MCF 10A (cell line): Measurements from ENCODE around the gene DPP8. TPM values are rescaled to one million over a fixed set of nuclear protein-coding genes. Genes with fewer than 3 reads are reported as not detected.
"Not testable (repeated sequence)": the region's sequence is repeated elsewhere in the genome, so short reads cannot be mapped to it uniquely, and the experiment has no call there.

ENCODE experiments used
- BruUV-seq: library from RNA; stranded (reverse); fragments of 400-500 nt; replicated peaks from 2 replicates; lab custom pipeline; 2021; lab: Mats Ljungman, UMichigan
- CTCF ChIA-PET: fragments of 300-600 bp; sonication (Branson Sonifier 250); formaldehyde crosslinking; extraction: SDS; loops from one replicate; lab custom pipeline; 2021; ENCODE audit warnings: antibody characterized with exemption, inconsistent platforms; lab: Yijun Ruan, JAX
- POLR2A ChIA-PET: fragments of 300-600, 350-650 bp; sonication (Branson Sonifier 250); formaldehyde crosslinking; extraction: SDS; loops from one replicate; lab custom pipeline; 2020; ENCODE audit warnings: antibody characterized with exemption, inconsistent platforms; lab: Yijun Ruan, JAX
- DNase-seq: peaks from one replicate; pipeline ENCODE4 v3.0.0-alpha.2; 2018; ENCODE audit not compliant: unreplicated experiment
- H3K27ac Mint-ChIP-seq: one replicate; pipeline ENCODE4 v1.8.0; 2022; ENCODE audit warnings: mild to moderate bottlenecking, low read depth, mixed read lengths; ENCODE audit not compliant: unreplicated experiment
- H3K27me3 Mint-ChIP-seq: one replicate; pipeline ENCODE4 v1.8.0; 2022; ENCODE audit warnings: mixed read lengths; ENCODE audit not compliant: insufficient read depth, unreplicated experiment
- H3K36me3 Mint-ChIP-seq: one replicate; pipeline ENCODE4 v1.8.0; 2022; ENCODE audit warnings: mild to moderate bottlenecking, moderate library complexity, mixed read lengths; ENCODE audit not compliant: insufficient read depth, unreplicated experiment
- H3K4me1 Mint-ChIP-seq: one replicate; pipeline ENCODE4 v1.8.0; 2022; ENCODE audit warnings: mixed read lengths; ENCODE audit not compliant: insufficient read depth, unreplicated experiment
- H3K4me3 Mint-ChIP-seq: one replicate; pipeline ENCODE4 v1.8.0; 2022; ENCODE audit warnings: mild to moderate bottlenecking, moderate library complexity, mixed read lengths; ENCODE audit not compliant: unreplicated experiment
- H3K9me3 Mint-ChIP-seq: one replicate; pipeline ENCODE4 v1.8.0; 2022; ENCODE audit warnings: mixed read lengths; ENCODE audit not compliant: unreplicated experiment
- CTCF ChIP-seq: fragments of 200-600 bp; IDR thresholded peaks from one replicate; pipeline ENCODE4 v1.8.0; 2022; ENCODE audit warnings: antibody characterized with exemption, mild to moderate bottlenecking; ENCODE audit not compliant: unreplicated experiment
- intact Hi-C: fragments of 100-400 bp; cut with micrococcal nuclease; formaldehyde crosslinking; loops from 2 replicates; pipeline ENCODE4 v1.14.1; 2022
- total RNA-seq: library from RNA; stranded (reverse); gene quantifications from 2 replicates; pipeline ENCODE4 v1.2.3, GENCODE V29; 2022

DPP8 gene
- total RNA-seq, 1 experiment from 2014 or later = 24.5 TPM

DNA sequence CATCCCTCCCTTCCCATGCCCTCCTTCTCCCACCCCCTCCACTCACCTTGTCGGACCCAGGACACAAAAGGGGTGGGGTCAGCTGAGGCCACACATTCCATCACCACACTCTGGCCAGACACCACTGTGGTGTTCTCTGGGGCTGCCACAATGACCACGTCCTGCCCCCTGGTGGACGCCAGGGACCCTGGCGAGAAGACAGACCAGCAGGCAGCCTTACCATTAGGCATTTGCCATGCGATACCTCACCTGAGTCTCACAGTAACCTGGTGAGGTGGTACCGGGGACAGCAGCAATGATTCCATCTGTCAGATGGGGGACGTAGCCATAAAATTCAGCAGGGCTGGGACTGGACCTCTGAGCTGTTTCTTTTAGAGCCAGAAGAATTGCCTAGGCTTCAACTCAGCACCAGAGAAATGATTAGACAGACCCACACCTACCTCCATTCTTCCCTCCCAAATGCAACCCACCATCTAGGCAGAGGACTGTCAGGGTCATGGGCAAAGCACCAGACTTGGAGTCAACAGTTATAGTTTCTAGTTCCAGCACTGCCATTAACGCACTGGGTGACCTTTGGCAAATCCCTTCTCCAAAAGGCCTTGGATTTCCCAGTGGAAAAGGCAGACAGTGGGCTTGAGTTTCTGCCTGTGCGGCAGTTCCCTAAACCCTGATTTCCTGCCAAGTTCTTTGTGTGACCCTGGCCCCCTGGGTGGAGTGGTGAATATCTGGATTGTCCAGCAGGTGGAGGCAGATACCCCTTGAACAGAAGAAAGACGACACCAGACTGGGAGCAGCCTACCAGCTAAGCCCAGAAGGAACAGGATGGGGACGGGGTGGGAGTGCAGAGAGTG, 116.5 kb downstream of the DPP8 start:
- ChIA-PET CTCF (interaction anchor here (0.6 to 6.0 kb wide), 23 partner anchors 8 to 667 kb away, joined by 3 to 34 read pairs (median 4); no protein-coding TSS in a partner anchor), POLR2A (no interaction called here)
- peak; percentile 69 for DNase-seq
- BruUV-seq = no TSS peak
- peaks cover 34% of the 10 kb centered on the region for H3K27me3 Mint-ChIP-seq
- no peaks in the 10 kb centered on the region for H3K4me1 Mint-ChIP-seq
- no peak overlapping the region for H3K4me3 Mint-ChIP-seq
- peak; percentile 72 for TF ChIP-seq CTCF
- H3K36me3 Mint-ChIP-seq = peaks cover 5% of the 10 kb centered on the region
- intact Hi-C loops = loop anchor here (1.0 kb wide), 2 partner anchors 34 to 82 kb away; no protein-coding TSS in a partner anchor
- no peaks in the 10 kb centered on the region for H3K9me3 Mint-ChIP-seq
- no peak overlapping the region for H3K27ac Mint-ChIP-seq

DNA sequence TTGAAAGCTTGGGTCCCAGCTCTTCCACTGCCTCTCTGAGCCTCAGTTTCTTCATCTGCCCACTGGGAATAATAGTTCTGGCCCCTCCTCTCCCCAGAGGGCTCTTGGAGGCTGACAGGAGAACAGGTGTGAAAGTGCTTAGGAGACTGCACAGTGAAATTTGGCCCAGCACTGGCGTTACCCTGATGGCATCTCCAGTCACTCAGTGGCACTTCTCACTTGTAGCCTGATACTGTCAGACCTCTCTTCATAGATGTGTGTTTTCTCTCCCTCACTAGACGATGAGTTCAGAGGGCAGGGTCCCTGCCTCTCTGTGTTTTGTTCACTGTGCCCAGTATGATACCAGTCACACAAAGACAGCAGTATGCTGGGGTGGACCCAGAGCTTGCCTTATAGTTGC, 117.5 kb downstream of the DPP8 start:
- ChIA-PET POLR2A (interaction anchor here (0.8 kb wide), 1 partner anchor 95 kb away, joined by 3 read pairs; the partner anchor contains the start of gene RNU5B-1), CTCF (interaction anchor here (0.6 to 6.0 kb wide), 14 partner anchors 9 to 1037 kb away, joined by 3 to 34 read pairs (median 5); no protein-coding TSS in a partner anchor)
- no peak for DNase-seq
- BruUV-seq = no TSS peak
- peaks cover 5% of the 10 kb centered on the region for H3K36me3 Mint-ChIP-seq
- H3K27me3 Mint-ChIP-seq = peaks cover 39% of the 10 kb centered on the region
- H3K9me3 Mint-ChIP-seq = no peaks in the 10 kb centered on the region
- no peaks in the 10 kb centered on the region for H3K4me1 Mint-ChIP-seq
- intact Hi-C loops = loop anchor here (1.0 kb wide), 1 partner anchor 81 kb away; no protein-coding TSS in a partner anchor
- TF ChIP-seq CTCF = no peak
- no peak overlapping the region for H3K4me3 Mint-ChIP-seq
- no peak overlapping the region for H3K27ac Mint-ChIP-seq

DNA sequence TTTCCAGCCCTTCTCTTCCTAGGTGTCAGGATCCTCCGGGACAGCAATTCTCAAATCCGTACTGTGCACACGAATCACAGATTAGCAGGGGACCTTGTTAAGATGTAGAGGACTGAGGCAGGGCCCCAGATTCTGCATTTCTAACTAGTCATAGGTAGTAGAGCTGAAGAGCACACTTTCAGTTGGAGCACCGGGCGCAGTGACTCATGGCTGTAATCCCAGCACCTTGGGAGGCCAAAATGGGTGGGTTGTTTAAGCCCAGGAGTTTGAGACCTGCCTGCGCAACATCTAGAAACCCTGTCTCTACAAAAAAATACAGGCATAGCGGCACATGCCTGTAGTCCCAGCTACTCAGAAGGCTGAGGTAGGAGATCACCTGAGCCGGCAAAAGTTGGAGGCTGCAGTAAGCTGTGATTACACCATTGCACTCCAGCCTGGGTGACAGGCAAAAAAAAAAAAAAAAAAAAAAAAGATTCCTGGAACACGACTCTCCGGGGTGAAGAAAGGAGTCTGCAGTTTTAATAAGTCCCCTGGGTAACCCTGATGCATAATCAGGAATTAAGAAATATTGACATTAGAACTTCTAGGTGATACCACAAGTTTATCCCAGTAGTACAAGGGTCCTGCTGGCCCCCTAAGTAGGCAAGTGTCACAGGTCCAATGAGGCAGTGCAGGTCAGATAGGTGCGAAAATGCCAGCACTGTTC, 118.3 kb downstream of the DPP8 start:
- no peak overlapping the region for H3K4me3 Mint-ChIP-seq
- H3K36me3 Mint-ChIP-seq = peaks cover 5% of the 10 kb centered on the region
- no peaks in the 10 kb centered on the region for H3K9me3 Mint-ChIP-seq
- H3K27me3 Mint-ChIP-seq = peaks cover 40% of the 10 kb centered on the region
- ChIA-PET CTCF (interaction anchor here (1.4 to 6.0 kb wide), 6 partner anchors 8 to 86 kb away, joined by 5 to 34 read pairs (median 10); no protein-coding TSS in a partner anchor), POLR2A (no interaction called here)
- peak; percentile 25 for DNase-seq
- no peaks in the 10 kb centered on the region for H3K4me1 Mint-ChIP-seq
- TF ChIP-seq CTCF = no peak
- H3K27ac Mint-ChIP-seq = no peak overlapping the region
- no TSS peak for BruUV-seq
- intact Hi-C loops = no loop called here

- H3K9me3 Mint-ChIP-seq, BruUV-seq, intact Hi-C loops, H3K4me1 Mint-ChIP-seq, POLR2A ChIA-PET, H3K36me3 Mint-ChIP-seq, H3K4me3 Mint-ChIP-seq, DNase-seq, H3K27ac Mint-ChIP-seq: not testable (repeated sequence)
- H3K27me3 Mint-ChIP-seq = peaks cover 40% of the 10 kb centered on the region
- CTCF ChIA-PET = interaction anchor here (2.2 to 6.0 kb wide), 3 partner anchors 12 to 79 kb away, joined by 13 to 34 read pairs (median 25); no protein-coding TSS in a partner anchor
Measured at GRCh38 chr15:65398486-65398885, 119.0 kb downstream of the DPP8 start.
